Measurements from ENCODE around the gene TBC1D22A.

TBC1D22A gene

GRCh38 chr22:47013861-47014635 lies 251.6 kb downstream of the TBC1D22A start:
- DNase-seq (ENCODE audit: low spot score) = no peak

- no peak for DNase-seq (ENCODE audit: low spot score)
Observed at GRCh38 chr22:47014636-47015345, 252.3 kb downstream of the TBC1D22A start.

DNA sequence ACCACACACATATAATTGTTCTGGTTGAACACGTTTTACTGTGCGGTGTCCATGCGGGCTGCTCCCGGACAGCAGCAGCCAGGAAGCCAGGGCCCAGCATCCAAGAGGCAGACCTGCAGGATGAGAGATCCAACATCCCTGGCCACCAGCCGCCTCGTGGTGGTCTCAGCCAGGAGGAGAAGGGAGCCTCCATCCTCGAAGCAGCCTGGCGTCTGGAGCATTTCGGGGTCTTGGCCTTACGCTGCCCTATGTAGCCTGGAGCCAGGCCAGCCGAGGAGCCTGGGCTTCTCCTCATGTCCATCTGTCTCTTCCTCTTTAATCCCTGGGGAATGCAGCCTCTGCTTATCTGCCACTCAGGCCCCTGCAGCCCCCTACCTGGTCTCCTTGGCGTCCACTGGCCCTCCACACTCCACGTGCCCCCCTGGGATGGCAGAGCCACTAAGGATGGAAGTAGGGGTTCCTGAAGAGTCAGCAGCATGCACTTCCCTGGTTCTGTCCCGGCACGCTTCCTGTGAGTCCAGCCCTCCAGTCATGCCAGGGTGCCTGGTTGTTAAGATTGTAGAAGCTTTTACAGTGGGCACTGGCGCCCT lies 253.2 kb downstream of the TBC1D22A start:
- no peak for DNase-seq (ENCODE audit: low spot score)

DNA sequence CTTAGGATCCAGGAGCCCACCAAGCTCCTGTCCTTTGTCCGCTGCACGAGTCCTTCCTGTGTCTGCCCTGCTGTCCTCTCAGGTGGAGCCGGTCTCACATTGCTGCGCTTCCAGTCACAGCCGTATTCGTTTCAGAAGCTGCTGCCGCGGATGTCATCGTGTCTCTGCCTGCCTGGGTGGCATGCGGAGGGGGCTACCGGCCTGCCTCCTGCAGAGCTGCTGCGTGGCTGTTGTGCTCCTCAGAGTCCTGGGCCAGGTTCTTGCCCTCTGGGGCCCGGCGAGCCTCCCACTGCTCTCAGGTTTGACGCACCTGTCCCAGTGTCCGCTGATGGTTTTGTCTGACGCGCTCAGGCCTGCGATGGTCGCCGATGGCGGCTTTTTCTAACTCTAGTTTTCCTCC lies 254.2 kb downstream of the TBC1D22A start:
- no peak for DNase-seq (ENCODE audit: low spot score)

DNA sequence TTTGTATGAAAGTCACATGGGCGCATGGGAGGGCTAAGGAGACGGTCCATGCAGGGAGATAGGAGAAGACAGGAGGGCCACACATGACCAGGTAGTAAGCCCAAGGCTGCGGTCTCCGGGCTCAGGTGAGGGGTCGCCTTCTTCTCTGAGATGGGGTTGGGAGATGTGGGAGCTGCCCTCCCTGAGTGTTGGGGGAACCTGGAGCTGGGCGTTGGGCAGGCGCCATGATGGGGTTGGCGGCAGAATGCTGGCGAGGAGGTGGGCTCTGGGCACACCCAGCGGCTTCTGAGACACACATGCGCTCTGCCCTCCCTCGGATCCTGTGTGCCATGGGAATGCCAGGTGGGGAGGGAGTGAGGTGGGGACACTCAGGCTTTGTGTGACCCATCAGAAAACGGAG lies 254.8 kb downstream of the TBC1D22A start:
- DNase-seq (ENCODE audit: low spot score) = no peak

GRCh38 chr22:47018010-47018910 lies 255.8 kb downstream of the TBC1D22A start:
- DNase-seq (ENCODE audit: low spot score) = no peak

GRCh38 chr22:47019012-47019790 lies 256.8 kb downstream of the TBC1D22A start:
- DNase-seq (ENCODE audit: low spot score) = no peak

DNA sequence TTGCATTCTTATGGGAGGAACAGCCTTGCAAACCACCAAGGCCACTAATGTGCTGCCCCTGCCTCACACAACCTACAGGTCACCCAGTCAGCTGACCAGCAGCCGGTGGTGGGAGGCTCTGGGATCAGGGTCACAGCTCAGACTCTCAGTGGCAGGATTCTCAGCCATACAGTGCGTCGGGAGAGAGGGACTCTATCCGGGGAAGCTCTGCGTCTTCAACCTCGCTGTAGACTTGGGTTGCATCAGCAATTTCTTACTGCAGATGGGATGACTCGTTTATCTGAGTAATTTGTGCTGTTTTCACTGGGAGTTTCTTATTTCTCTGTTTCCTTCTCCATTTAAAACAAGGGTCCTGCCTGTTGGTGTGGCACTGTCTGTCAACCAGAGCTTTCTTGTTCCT lies 257.7 kb downstream of the TBC1D22A start:
- DNase-seq (ENCODE audit: low spot score) = no peak

DNA sequence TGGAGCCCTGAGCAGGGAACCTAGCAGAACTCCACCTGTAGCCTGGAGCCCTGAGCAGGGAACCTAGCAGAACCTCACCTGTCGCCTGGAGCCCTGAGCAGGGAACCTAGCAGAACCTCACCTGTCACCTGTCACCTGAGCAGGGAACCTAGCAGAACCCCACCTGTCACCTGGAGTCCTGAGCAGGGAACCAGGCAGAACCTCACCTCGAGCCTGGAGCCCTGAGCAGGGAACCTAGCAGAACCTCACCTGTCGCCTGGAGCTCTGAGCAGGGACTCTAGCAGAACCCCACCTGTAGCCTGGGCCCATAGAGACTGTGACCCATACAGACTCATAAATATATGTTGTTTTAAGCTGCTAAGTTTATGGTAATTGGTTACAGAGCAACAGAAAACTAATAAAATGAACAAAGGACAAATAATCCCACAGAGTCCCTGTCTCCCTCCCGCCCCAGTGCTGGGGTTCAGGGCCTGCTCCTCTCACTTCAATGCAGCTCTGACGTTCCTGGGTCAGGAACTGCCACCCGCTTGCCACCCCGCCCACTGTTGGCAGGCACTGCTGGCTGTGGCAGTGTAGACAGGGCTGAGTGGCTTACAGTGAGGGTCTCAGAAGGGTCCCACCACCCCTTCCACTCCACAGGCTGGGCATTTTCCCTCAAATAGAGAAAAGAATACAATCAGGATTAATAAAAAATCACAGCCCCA lies 259.1 kb downstream of the TBC1D22A start:
- no peak for DNase-seq (ENCODE audit: low spot score)

- no peak for DNase-seq (ENCODE audit: low spot score)
Observed at GRCh38 chr22:47022075-47022473, 259.6 kb downstream of the TBC1D22A start.

- DNase-seq (ENCODE audit: low spot score) = no peak
Observed at GRCh38 chr22:47022475-47022874, 260.0 kb downstream of the TBC1D22A start.

GRCh38 chr22:47023871-47024270 lies 261.4 kb downstream of the TBC1D22A start:
- DNase-seq (ENCODE audit: low spot score) = no peak

DNA sequence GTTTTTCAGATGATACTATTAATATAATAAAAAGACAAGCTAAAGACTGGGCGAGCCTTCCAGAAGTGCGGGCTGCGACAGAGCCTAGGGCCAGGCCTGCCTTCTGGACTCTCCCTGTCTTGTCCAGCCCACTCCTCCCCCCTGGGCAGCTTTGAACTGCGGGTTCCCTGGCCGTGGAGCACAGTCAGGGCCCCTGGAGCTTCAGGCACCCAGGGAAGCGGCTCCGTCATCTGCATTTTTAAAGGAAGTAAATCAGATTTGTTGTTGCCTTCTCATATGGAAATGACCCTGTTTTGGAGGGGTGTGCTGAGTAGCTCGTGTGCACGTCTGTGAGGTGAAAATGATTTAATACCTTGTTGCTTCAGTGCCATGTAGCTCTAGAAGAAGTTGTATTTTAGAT lies 265.3 kb downstream of the TBC1D22A start:
- no peak for DNase-seq (ENCODE audit: low spot score)

DNA sequence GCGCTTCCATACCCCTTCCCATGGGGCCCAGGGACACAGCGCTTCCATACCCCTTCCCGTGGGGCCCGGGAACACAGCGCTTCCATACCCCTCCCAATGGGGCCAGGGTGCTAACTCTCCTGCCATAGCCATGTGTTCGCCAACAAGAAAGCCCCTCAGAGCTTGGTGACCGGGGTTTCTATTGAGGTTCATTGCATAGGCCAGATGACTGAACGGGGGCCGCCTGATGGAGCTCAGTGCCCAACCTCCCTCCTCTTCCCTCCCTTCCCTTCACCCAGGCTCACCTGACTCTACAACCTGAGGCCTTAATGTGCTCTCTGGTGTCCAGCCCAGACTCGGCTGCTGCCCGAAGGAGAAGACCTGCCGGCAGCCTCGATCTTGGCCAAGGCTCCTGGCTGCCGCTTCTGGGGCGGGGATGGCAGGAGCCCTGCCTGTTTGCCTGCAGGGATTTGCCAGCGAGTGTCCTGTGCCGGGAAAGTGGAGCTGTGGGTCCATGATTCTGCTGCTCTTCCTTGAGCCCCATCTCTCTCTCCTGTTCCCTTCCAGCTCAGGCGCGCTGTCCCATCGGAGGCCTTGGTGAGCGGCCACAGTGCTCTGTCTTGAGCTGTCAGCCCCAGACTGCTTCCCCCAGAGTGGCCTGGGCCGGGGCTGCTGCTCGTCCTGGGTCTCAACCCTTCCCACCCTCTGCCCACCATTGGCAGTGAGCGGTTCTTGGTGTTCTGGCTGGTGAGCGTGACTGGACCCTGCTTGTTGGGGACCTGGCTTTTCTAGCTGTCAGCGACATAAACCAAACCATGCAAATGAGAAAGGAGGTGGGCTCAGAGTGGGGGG lies 267.0 kb downstream of the TBC1D22A start:
- DNase-seq (ENCODE audit: low spot score) = no peak

- DNase-seq (ENCODE audit: low spot score) = no peak
Observed at GRCh38 chr22:47030143-47030661, 267.8 kb downstream of the TBC1D22A start.

DNA sequence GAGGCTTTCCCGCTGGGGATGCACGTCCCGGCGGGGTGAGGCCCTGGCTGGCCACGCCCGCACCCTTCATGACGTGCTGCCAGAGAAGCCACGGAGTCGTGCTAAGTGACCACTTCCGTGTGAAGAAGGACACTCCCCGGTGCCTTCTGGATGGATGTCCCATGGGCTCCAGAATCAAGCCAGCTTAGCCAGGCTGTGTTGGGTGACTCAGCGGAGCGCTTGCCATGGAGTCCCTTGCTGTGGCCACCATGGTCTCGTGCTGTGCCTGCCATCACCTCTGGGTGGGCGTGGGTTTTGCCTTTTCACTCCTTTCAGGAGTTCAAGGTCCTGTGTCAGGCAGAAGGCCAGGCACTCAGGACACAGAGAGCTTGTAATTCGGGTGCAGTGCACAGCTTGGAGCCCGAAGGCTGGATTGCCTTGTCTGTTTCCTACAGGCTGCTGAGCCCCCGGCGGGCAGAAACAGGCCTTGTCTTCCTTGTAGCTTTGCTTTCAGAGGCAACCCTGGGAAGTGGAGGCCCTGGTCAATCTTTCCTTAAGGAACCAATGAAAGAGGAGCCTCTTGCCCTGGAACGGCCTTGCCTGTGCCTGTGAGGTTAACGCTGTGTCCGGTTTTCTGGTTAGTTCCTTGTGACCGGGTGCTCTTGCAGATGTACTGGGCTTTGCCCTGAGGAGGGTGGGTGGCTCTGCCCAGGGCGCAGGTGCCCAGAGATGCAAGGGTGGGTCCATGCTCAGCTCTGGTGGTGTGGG lies 268.6 kb downstream of the TBC1D22A start:
- DNase-seq (ENCODE audit: low spot score) = no peak

GRCh38 chr22:47031628-47031915 lies 269.1 kb downstream of the TBC1D22A start:
- DNase-seq (ENCODE audit: low spot score) = no peak

GRCh38 chr22:47032091-47032943 lies 269.9 kb downstream of the TBC1D22A start:
- no peak for DNase-seq (ENCODE audit: low spot score)

Measured in activated CD4-positive, alpha-beta T cell treated with anti-CD3 and anti-CD28 coated beads, Interleukin-2, Interleukin-4, amounts not matched to agents 100 ng/mL and 50 ng/mL, durations not matched to agents 16 hours and 8 hours (primary cell).